C4-2B (cell line): ENCODE data around the gene KLC1.

ENCODE experiments used
- CTCF ChIP-seq: fragments of 450-650 bp; conservative IDR thresholded peaks from 2 replicates; pipeline ENCODE4 v1.5.1; 2017; ENCODE audit warnings: mild to moderate bottlenecking
- ZFX ChIP-seq: fragments of 450-650 bp; IDR thresholded peaks from 2 replicates; pipeline ENCODE4 v1.6.1; 2017

- no peak for TF ChIP-seq CTCF
- TF ChIP-seq ZFX, result no peak
Observed at GRCh38 chr14:103745424-103745823, 116.4 kb downstream of the KLC1 start.
